ENCODE data around the gene TMEM138. TPM values are rescaled to one million over a fixed set of nuclear protein-coding genes. Genes with fewer than 3 reads are reported as not detected.

The TMEM138 gene
- total RNA-seq, 2 experiments from 2014 or later: 57.4 to 57.5 TPM

- H3K4me1 Mint-ChIP-seq (ENCODE audit: low read depth): peaks cover 10% of the 10 kb centered on the region
- no peak for DNase-seq
- no peak overlapping the region for H3K4me3 Mint-ChIP-seq
- CTCF ChIA-PET: interaction anchor here (9.8 kb wide), 1 partner anchor 41 kb away, joined by 390 read pairs; no protein-coding TSS in a partner anchor
- H3K9me3 Mint-ChIP-seq (ENCODE audit: insufficient read depth): no peaks in the 10 kb centered on the region
- no peaks in the 10 kb centered on the region for H3K27me3 Mint-ChIP-seq (ENCODE audit: low read depth)
- ATAC-seq: no peak
- no peak overlapping the region for H3K27ac Mint-ChIP-seq
- POLR2A ChIA-PET: no interaction called here
- H3K36me3 Mint-ChIP-seq (ENCODE audit: low read depth): no peaks in the 10 kb centered on the region
These were observed 19.9 kb upstream of the TMEM138 start for GRCh38 chr11:61342207-61342803.

DNA sequence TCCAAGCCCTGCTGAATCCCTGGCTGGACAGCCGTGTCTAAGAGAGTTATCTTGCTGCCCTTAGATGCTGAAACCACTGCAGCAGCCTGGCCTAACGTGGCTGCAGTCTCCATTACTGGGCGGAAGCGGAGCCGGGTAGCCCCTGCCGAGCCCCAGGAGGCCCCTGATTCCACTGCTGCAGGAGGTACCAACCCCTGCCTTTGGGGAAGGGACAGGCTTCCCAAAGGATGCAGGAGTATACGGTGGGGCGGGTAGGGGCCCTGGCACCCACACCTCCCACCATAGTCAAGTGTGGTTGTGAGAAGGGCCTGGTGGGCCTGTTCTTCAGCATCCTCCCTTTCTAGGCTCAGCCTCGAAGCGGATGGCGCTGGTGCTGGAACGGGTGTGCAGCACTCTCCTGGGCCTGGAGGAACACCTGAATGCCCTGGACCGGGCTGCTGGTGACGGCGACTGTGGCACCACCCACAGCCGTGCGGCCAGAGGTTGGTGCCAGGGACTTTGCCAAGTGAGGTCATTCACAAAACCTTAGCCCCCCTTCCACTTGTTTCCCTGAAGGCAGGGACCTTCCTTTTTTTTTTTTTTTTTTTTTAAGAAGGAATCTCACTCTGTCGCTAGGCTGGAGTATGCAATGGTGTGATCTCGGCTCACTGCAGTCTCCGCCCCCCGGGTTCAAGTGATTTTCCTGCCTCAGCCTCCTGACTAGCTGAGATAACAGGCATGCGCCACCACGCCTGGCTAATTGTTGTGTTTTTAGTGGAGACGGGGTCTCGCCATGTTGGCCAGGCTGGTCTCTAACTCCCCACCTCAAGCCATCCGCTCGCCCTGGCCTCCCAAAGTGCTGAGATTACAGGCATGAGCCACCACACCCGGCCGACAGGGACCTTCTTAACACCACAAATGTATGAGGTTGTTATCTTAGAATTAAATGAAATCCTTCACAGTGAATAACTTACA, 18.1 kb upstream of the TMEM138 start:
- ChIA-PET POLR2A (no interaction called here), CTCF (interaction anchor here (1.6 kb wide), 1 partner anchor 8 kb away, joined by 6 read pairs; no protein-coding TSS in a partner anchor)
- Mint-ChIP-seq H3K27ac (no peak overlapping the region), H3K9me3 (ENCODE audit: insufficient read depth) (no peaks in the 10 kb centered on the region), H3K36me3 (ENCODE audit: low read depth) (peaks cover 2% of the 10 kb centered on the region), H3K4me3 (no peak overlapping the region), H3K27me3 (ENCODE audit: low read depth) (no peaks in the 10 kb centered on the region), H3K4me1 (ENCODE audit: low read depth) (peaks cover 15% of the 10 kb centered on the region)
- no peak for DNase-seq
- ATAC-seq: no peak

DNA sequence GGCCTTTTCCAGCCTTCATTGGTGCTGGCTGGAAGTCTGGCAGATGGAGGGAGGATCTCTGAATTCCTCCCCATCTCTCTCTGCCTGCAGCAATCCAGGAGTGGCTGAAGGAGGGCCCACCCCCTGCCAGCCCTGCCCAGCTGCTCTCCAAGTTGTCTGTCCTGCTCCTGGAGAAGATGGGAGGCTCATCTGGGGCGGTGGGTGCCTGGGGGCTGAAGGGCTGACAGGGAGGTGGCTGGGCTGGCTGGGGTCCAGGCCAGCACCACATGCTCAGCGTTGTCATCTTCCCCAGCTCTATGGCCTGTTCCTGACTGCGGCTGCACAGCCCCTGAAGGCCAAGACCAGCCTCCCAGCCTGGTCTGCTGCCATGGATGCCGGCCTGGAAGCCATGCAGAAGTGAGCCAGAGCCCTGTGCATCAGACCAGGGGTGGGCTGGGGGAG, 17.0 kb upstream of the TMEM138 start:
- no peak overlapping the region for H3K27ac Mint-ChIP-seq
- ATAC-seq (no peak), DNase-seq (no peak)
- H3K9me3 Mint-ChIP-seq (ENCODE audit: insufficient read depth): no peaks in the 10 kb centered on the region
- CTCF ChIA-PET: interaction anchor here (1.6 kb wide), 1 partner anchor 9 kb away, joined by 6 read pairs; no protein-coding TSS in a partner anchor
- POLR2A ChIA-PET: no interaction called here
- H3K4me1 Mint-ChIP-seq (ENCODE audit: low read depth): peaks cover 15% of the 10 kb centered on the region
- H3K36me3 Mint-ChIP-seq (ENCODE audit: low read depth): peaks cover 7% of the 10 kb centered on the region
- H3K27me3 Mint-ChIP-seq (ENCODE audit: low read depth): no peaks in the 10 kb centered on the region
- H3K4me3 Mint-ChIP-seq: no peak overlapping the region

GRCh38 chr11:61345954-61346843, 16.0 kb upstream of the TMEM138 start:
- DNase-seq: no peak
- peak overlapping the region; percentile 77 for H3K27ac Mint-ChIP-seq
- no peak overlapping the region for H3K4me3 Mint-ChIP-seq
- ATAC-seq: peak; percentile 16
- CTCF ChIA-PET: interaction anchor here (1.0 to 5.0 kb wide), 2 partner anchors 10 to 92 kb away, joined by 3 to 34 read pairs; no protein-coding TSS in a partner anchor
- POLR2A ChIA-PET: interaction anchor here (1.3 to 1.5 kb wide), 2 partner anchors 10 to 16 kb away, joined by 3 to 9 read pairs; partner anchors contain the start of genes CYB561A3 and TMEM138
- H3K36me3 Mint-ChIP-seq (ENCODE audit: low read depth): peaks cover 7% of the 10 kb centered on the region
- H3K27me3 Mint-ChIP-seq (ENCODE audit: low read depth): no peaks in the 10 kb centered on the region
- H3K9me3 Mint-ChIP-seq (ENCODE audit: insufficient read depth): no peaks in the 10 kb centered on the region
- peaks cover 15% of the 10 kb centered on the region for H3K4me1 Mint-ChIP-seq (ENCODE audit: low read depth)

GRCh38 chr11:61347916-61348461, 14.2 kb upstream of the TMEM138 start:
- Mint-ChIP-seq H3K9me3 (ENCODE audit: insufficient read depth) (no peaks in the 10 kb centered on the region), H3K36me3 (ENCODE audit: low read depth) (peaks cover 19% of the 10 kb centered on the region), H3K27ac (no peak overlapping the region), H3K4me3 (no peak overlapping the region), H3K27me3 (ENCODE audit: low read depth) (no peaks in the 10 kb centered on the region), H3K4me1 (ENCODE audit: low read depth) (peaks cover 15% of the 10 kb centered on the region)
- ATAC-seq (no peak), DNase-seq (no peak)
- ChIA-PET CTCF (interaction anchor here (1.0 to 5.0 kb wide), 5 partner anchors 12 to 87 kb away, joined by 3 to 34 read pairs (median 7); partner anchors contain the start of genes CPSF7, CYB561A3, SDHAF2 and TMEM138), POLR2A (no interaction called here)

DNA sequence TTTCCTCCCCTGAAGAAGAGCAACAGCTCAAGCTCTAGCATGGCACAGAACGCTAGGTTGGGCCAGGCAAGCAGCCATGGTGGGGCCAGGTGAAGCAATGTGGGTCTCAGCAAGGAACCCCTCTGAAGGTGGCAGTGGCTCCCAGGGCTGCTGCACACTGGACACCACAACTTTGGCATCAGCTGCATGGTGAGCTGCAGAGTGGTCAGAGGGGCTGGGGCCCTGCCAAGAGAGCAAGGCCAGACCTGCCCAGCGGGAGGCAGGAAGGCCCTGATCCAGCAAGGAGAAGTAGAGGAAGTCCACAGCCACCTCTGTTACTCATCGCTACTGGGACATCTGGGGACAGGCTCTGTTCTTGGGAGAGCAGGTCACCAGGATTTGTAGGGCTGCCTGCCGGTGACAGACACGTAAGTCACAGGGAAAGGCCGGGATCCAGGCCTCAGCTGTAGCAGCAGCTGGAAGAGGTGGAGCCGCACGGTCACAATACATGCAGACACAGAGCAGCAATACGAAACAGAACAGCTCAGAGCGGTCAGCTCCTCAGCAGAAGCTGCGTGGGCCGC, 12.9 kb upstream of the TMEM138 start:
- DNase-seq: no peak
- Mint-ChIP-seq H3K27ac (peak overlapping the region; percentile 5), H3K9me3 (ENCODE audit: insufficient read depth) (no peaks in the 10 kb centered on the region), H3K4me3 (no peak overlapping the region), H3K4me1 (ENCODE audit: low read depth) (peaks cover 15% of the 10 kb centered on the region), H3K36me3 (ENCODE audit: low read depth) (peaks cover 25% of the 10 kb centered on the region), H3K27me3 (ENCODE audit: low read depth) (no peaks in the 10 kb centered on the region)
- POLR2A ChIA-PET: interaction anchor here (0.5 kb wide), 1 partner anchor 406 kb away, joined by 3 read pairs; no protein-coding TSS in a partner anchor
- CTCF ChIA-PET: interaction anchor here (1.5 to 5.0 kb wide), 3 partner anchors 13 to 36 kb away, joined by 7 to 34 read pairs (median 9); partner anchors contain the start of genes CYB561A3 and TMEM138
- no peak for ATAC-seq

- H3K36me3 Mint-ChIP-seq (ENCODE audit: low read depth): peaks cover 25% of the 10 kb centered on the region
- ChIA-PET CTCF (interaction anchor here (0.6 to 5.0 kb wide), 2 partner anchors 14 to 84 kb away, joined by 3 to 34 read pairs; no protein-coding TSS in a partner anchor), POLR2A (no interaction called here)
- H3K9me3 Mint-ChIP-seq (ENCODE audit: insufficient read depth): no peaks in the 10 kb centered on the region
- no peak overlapping the region for H3K27ac Mint-ChIP-seq
- no peak overlapping the region for H3K4me3 Mint-ChIP-seq
- H3K4me1 Mint-ChIP-seq (ENCODE audit: low read depth): peaks cover 15% of the 10 kb centered on the region
- ATAC-seq (no peak), DNase-seq (no peak)
- H3K27me3 Mint-ChIP-seq (ENCODE audit: low read depth): no peaks in the 10 kb centered on the region
These were observed 12.3 kb upstream of the TMEM138 start for GRCh38 chr11:61349916-61350315.

DNA sequence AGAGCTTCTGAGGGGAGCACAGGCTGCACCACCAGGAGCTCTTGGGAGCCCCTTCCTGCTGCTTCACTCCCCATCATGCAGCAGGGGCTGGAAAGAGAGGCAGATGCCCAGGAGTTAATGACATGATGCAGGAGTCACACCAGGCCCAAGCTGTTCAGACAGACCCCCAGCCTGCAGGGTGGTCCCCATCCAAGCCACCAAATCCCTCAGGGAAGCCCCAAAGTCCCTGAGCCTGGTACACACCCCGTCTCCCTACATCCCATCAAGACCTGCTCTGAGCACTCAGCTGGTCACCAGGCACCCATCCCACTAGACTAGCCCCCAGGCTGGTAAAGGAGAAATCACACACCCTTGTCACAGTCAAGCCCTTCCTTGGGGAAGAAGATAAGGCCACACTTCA, 11.8 kb upstream of the TMEM138 start:
- DNase-seq (no peak), ATAC-seq (no peak)
- Mint-ChIP-seq H3K27me3 (ENCODE audit: low read depth) (no peaks in the 10 kb centered on the region), H3K36me3 (ENCODE audit: low read depth) (peaks cover 27% of the 10 kb centered on the region), H3K4me1 (ENCODE audit: low read depth) (peaks cover 15% of the 10 kb centered on the region), H3K4me3 (no peak overlapping the region), H3K27ac (no peak overlapping the region), H3K9me3 (ENCODE audit: insufficient read depth) (no peaks in the 10 kb centered on the region)
- POLR2A ChIA-PET: no interaction called here
- CTCF ChIA-PET: interaction anchor here (0.6 to 5.0 kb wide), 2 partner anchors 14 to 84 kb away, joined by 3 to 34 read pairs; no protein-coding TSS in a partner anchor

GRCh38 chr11:61350803-61351202, 11.4 kb upstream of the TMEM138 start:
- Mint-ChIP-seq H3K27ac (no peak overlapping the region), H3K27me3 (ENCODE audit: low read depth) (no peaks in the 10 kb centered on the region), H3K4me1 (ENCODE audit: low read depth) (peaks cover 15% of the 10 kb centered on the region), H3K9me3 (ENCODE audit: insufficient read depth) (no peaks in the 10 kb centered on the region), H3K36me3 (ENCODE audit: low read depth) (peaks cover 27% of the 10 kb centered on the region), H3K4me3 (no peak overlapping the region)
- ATAC-seq (no peak), DNase-seq (no peak)
- CTCF ChIA-PET: interaction anchor here (5.0 kb wide), 1 partner anchor 15 kb away, joined by 34 read pairs; no protein-coding TSS in a partner anchor
- POLR2A ChIA-PET: no interaction called here

DNA sequence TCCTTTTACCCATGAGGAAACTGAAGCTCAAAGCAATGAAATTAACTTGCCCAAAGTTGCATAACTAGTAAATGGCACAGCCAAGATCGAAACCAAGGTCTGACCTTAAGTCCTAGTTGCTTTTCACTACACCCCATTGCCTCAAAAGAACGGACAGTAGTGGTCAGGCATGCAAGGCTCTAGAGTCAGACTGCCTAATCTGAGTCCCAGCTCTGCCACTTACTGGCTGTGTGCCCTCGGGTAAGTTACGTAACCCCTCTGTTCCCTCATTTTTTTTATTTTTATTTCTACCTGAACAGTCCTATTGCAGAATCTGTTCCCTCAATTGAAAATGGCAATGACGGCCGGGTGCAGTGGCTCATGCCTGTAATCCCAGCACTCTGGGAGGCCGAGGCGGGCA, 10.1 kb upstream of the TMEM138 start:
- Mint-ChIP-seq H3K4me3 (no peak overlapping the region), H3K27me3 (ENCODE audit: low read depth) (no peaks in the 10 kb centered on the region), H3K27ac (no peak overlapping the region), H3K4me1 (ENCODE audit: low read depth) (peaks cover 6% of the 10 kb centered on the region), H3K9me3 (ENCODE audit: insufficient read depth) (no peaks in the 10 kb centered on the region), H3K36me3 (ENCODE audit: low read depth) (peaks cover 27% of the 10 kb centered on the region)
- CTCF ChIA-PET: interaction anchor here (1.4 kb wide), 1 partner anchor 16 kb away, joined by 5 read pairs; no protein-coding TSS in a partner anchor
- no peak for DNase-seq
- no peak for ATAC-seq
- POLR2A ChIA-PET: interaction anchor here (0.6 kb wide), 1 partner anchor 348 kb away, joined by 3 read pairs; no protein-coding TSS in a partner anchor
